Prostate gland (tissue), 2 donors: ENCODE measurements around the gene CADPS2.

Source experiments
- POLR2A ChIP-seq: fragments of 450-650 bp; IDR thresholded peaks from one replicate; pipeline ENCODE4 v1.6.1; 2016; ENCODE audit warnings: antibody characterized with exemption, mild to moderate bottlenecking
- POLR2AphosphoS5 ChIP-seq: sonication (generic); formaldehyde crosslinking; IDR thresholded peaks from one replicate; pipeline ENCODE4 v1.6.1; 2017; ENCODE audit warnings: antibody characterized with exemption
- TF ChIP-seq, protein P1 (sequence below), 4 experiments: fragments of 200-600 bp in 2 of 4; fragments of 450-650 bp in 2 of 4; sonication (generic) in 2 of 4; IDR thresholded peaks; 1 replicate in 3 of 4; 2 replicates in 1 of 4; pipeline ENCODE4 v1.5.1; 2016 to 2019; ENCODE audit warnings: antibody characterized with exemption in 4 of 4, mild to moderate bottlenecking in 2 of 4, moderate library complexity in 2 of 4

DNA sequence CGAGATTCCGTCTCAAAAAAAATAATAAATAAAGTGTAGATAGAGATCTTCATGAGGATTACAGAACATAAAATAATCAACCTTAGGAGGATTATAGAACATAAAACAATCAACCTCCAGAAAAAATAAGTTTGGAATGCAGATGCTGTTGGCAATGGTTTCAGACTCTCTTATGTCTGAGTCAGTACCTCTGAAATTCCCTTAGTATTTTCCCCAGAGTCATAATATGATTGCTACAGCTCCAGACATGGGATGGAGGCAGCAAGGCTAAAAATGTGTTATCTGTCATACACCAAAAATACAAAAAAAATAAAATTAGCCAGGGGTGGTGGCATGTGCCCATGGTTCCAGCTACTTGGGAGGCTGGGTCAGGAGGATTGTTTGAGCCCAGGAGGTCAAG is 22.2 kb downstream of the CADPS2 start:
- TF ChIP-seq, protein P1, sequence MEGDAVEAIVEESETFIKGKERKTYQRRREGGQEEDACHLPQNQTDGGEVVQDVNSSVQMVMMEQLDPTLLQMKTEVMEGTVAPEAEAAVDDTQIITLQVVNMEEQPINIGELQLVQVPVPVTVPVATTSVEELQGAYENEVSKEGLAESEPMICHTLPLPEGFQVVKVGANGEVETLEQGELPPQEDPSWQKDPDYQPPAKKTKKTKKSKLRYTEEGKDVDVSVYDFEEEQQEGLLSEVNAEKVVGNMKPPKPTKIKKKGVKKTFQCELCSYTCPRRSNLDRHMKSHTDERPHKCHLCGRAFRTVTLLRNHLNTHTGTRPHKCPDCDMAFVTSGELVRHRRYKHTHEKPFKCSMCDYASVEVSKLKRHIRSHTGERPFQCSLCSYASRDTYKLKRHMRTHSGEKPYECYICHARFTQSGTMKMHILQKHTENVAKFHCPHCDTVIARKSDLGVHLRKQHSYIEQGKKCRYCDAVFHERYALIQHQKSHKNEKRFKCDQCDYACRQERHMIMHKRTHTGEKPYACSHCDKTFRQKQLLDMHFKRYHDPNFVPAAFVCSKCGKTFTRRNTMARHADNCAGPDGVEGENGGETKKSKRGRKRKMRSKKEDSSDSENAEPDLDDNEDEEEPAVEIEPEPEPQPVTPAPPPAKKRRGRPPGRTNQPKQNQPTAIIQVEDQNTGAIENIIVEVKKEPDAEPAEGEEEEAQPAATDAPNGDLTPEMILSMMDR (IDR thresholded peaks at IDR 0.05) = no peak
- TF ChIP-seq POLR2A (no peak), POLR2AphosphoS5 (no peak)
